GM12878 (cell line): Measurements from ENCODE around the gene KRTAP4-1. TPM values are rescaled to one million over a fixed set of nuclear protein-coding genes. Genes with fewer than 3 reads are reported as not detected.

Source experiments
- BRCA1 ChIP-seq: IDR thresholded peaks from 2 replicates; pipeline ENCODE4 v1.6.1; 2011; ENCODE audit warnings: low read depth, low read length, improper control_type of control experiment
- ESRRA ChIP-seq: IDR thresholded peaks from 2 replicates; pipeline ENCODE4 v1.6.1; 2012; ENCODE audit warnings: mild to moderate bottlenecking, low read length, improper control_type of control experiment
- FOXM1 ChIP-seq: IDR thresholded peaks from 2 replicates; pipeline ENCODE4 v1.6.1; 2012; ENCODE audit warnings: low read depth, mild to moderate bottlenecking, inconsistent platforms, low read length, moderate library complexity
- GABPA ChIP-seq: IDR thresholded peaks from 2 replicates; pipeline ENCODE4 v1.6.1; 2014; ENCODE audit warnings: antibody characterized with exemption, low read depth, mild to moderate bottlenecking, inconsistent platforms
- GATAD2B ChIP-seq: fragments of 450-650 bp; conservative IDR thresholded peaks from 2 replicates; pipeline ENCODE4 v1.6.1; 2017; ENCODE audit warnings: low read depth, mild to moderate bottlenecking, moderate library complexity
- IKZF1 ChIP-seq: fragments of 450-650 bp; conservative IDR thresholded peaks from 2 replicates; pipeline ENCODE4 v1.6.1; 2017; ENCODE audit warnings: antibody characterized with exemption, mild to moderate bottlenecking
- KAT2A ChIP-seq: conservative IDR thresholded peaks from 2 replicates; pipeline ENCODE4 v1.6.1; 2011; ENCODE audit warnings: low read depth, low read length; ENCODE audit not compliant: control insufficient read depth
- KLF5 ChIP-seq: fragments of 450-650 bp; IDR thresholded peaks from 2 replicates; pipeline ENCODE4 v1.6.1; 2014; ENCODE audit warnings: mild to moderate bottlenecking; ENCODE audit not compliant: partially characterized antibody
- LARP7 ChIP-seq: fragments of 450-650 bp; IDR thresholded peaks from 2 replicates; pipeline ENCODE4 v1.6.1; 2017; ENCODE audit warnings: mild to moderate bottlenecking
- MAX ChIP-seq: IDR thresholded peaks from 2 replicates; pipeline ENCODE4 v1.6.1; 2012; ENCODE audit warnings: low read depth, low read length, improper control_type of control experiment
- NR2C2 ChIP-seq: IDR thresholded peaks from 2 replicates; pipeline ENCODE4 v1.6.1; 2011; ENCODE audit warnings: borderline replicate concordance, low read depth; ENCODE audit not compliant: control insufficient read depth, insufficient read length
- PML ChIP-seq: IDR thresholded peaks from 2 replicates; pipeline ENCODE4 v1.6.1; 2012; ENCODE audit warnings: low read length, inconsistent platforms
- POLR2A ChIP-seq: IDR thresholded peaks from 2 replicates; pipeline ENCODE4 v1.6.1; 2011; ENCODE audit warnings: low read depth, mild to moderate bottlenecking, low read length
- POLR2AphosphoS5 ChIP-seq: IDR thresholded peaks from 2 replicates; pipeline ENCODE4 v1.6.1; 2011; ENCODE audit warnings: mild to moderate bottlenecking, low read length, inconsistent platforms
- POU2F2 ChIP-seq: IDR thresholded peaks from 3 replicates; pipeline ENCODE4 v1.6.1; 2011; ENCODE audit warnings: low read depth, mild to moderate bottlenecking, low read length, borderline replicate concordance
- RUNX3 ChIP-seq: IDR thresholded peaks from 2 replicates; pipeline ENCODE4 v1.6.1; 2012; ENCODE audit warnings: low read length, inconsistent platforms
- TCF12 ChIP-seq: IDR thresholded peaks from 2 replicates; pipeline ENCODE4 v1.6.1; 2011; ENCODE audit warnings: low read depth, mild to moderate bottlenecking, low read length
- TCF3 ChIP-seq: IDR thresholded peaks from 2 replicates; pipeline ENCODE4 v1.6.1; 2012; ENCODE audit warnings: low read depth, mild to moderate bottlenecking, low read length, borderline replicate concordance; ENCODE audit not compliant: insufficient read depth
- ZBTB33 ChIP-seq: fragments of 450-650 bp; IDR thresholded peaks from 2 replicates; pipeline ENCODE4 v1.6.1; 2017; ENCODE audit warnings: mild to moderate bottlenecking
- polyA plus RNA-seq, 11 experiments: library from polyadenylated mRNA; depleted of rRNA in 4 of 11; unstranded in 6 of 11; stranded (reverse) in 5 of 11; fragments of >200 nt; fragmentation: Nextera tagmentation in 4 of 11; fragmentation: Illumina TruSeq in 1 of 11; extraction: Ambion mirVana in 4 of 11; extraction: Trizol in 1 of 11; gene quantifications; 1 replicate in 1 of 11; 2 replicates in 10 of 11; pipeline versions ENCODE4 v1.2.1 to v1.2.3, GENCODE V29; 2011 to 2016; ENCODE audit warnings: inconsistent platforms in 2 of 11, missing spikeins in 2 of 11, low read depth in 1 of 11
- total RNA-seq, 4 experiments: library from RNA; depleted of rRNA in 3 of 4; stranded (reverse); fragments of >200 nt in 3 of 4; fragmentation: Illumina TruSeq in 1 of 4; extraction: Trizol in 1 of 4; gene quantifications; 2 replicates each; pipeline versions ENCODE4 v1.2.1 to v1.2.3, GENCODE V29; 2013 to 2021
- TF ChIP-seq, protein P1 (sequence below): IDR thresholded peaks from 2 replicates; pipeline ENCODE4 v1.6.1; 2011; ENCODE audit warnings: low read depth, mild to moderate bottlenecking, low read length, moderate library complexity, borderline replicate concordance; ENCODE audit errors: extremely low read depth
- TF ChIP-seq, protein P2 (sequence below): fragments of 450-650 bp; IDR thresholded peaks from 2 replicates; pipeline ENCODE4 v1.6.1; 2017; ENCODE audit warnings: low read depth, mild to moderate bottlenecking, moderate library complexity
- TF ChIP-seq, protein P3 (sequence below): IDR thresholded peaks from 2 replicates; pipeline ENCODE4 v1.6.1; 2012; ENCODE audit warnings: low read depth, low read length, improper control_type of control experiment
- TF ChIP-seq, protein P4 (sequence below): fragments of 450-650 bp; formaldehyde crosslinking; IDR thresholded peaks from 2 replicates; pipeline ENCODE4 v1.4.0; 2020; ENCODE audit warnings: mild to moderate bottlenecking, moderate library complexity

Gene KRTAP4-1
- total and polyA plus RNA-seq, 10 of the 15 experiments (the other 5 are each of a cell fraction or from before 2014, with no cell fraction given): not detected

- TF ChIP-seq ZBTB33: no peak
- no peak for TF ChIP-seq TCF12
- no peak for TF ChIP-seq KLF5
- TF ChIP-seq GABPA: no peak
- no peak for TF ChIP-seq POLR2AphosphoS5
- peak; percentile 83 for TF ChIP-seq RUNX3
- TF ChIP-seq POLR2A: no peak
- TF ChIP-seq KAT2A: no peak
- TF ChIP-seq, protein P1, sequence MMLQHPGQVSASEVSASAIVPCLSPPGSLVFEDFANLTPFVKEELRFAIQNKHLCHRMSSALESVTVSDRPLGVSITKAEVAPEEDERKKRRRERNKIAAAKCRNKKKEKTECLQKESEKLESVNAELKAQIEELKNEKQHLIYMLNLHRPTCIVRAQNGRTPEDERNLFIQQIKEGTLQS: no peak
- TF ChIP-seq POU2F2: no peak
- TF ChIP-seq GATAD2B: no peak
- TF ChIP-seq ESRRA: no peak
- TF ChIP-seq FOXM1: no peak
- TF ChIP-seq, protein P2, sequence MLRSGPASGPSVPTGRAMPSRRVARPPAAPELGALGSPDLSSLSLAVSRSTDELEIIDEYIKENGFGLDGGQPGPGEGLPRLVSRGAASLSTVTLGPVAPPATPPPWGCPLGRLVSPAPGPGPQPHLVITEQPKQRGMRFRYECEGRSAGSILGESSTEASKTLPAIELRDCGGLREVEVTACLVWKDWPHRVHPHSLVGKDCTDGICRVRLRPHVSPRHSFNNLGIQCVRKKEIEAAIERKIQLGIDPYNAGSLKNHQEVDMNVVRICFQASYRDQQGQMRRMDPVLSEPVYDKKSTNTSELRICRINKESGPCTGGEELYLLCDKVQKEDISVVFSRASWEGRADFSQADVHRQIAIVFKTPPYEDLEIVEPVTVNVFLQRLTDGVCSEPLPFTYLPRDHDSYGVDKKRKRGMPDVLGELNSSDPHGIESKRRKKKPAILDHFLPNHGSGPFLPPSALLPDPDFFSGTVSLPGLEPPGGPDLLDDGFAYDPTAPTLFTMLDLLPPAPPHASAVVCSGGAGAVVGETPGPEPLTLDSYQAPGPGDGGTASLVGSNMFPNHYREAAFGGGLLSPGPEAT: no peak
- TF ChIP-seq, protein P3, sequence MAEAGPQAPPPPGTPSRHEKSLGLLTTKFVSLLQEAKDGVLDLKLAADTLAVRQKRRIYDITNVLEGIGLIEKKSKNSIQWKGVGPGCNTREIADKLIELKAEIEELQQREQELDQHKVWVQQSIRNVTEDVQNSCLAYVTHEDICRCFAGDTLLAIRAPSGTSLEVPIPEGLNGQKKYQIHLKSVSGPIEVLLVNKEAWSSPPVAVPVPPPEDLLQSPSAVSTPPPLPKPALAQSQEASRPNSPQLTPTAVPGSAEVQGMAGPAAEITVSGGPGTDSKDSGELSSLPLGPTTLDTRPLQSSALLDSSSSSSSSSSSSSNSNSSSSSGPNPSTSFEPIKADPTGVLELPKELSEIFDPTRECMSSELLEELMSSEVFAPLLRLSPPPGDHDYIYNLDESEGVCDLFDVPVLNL: no peak
- TF ChIP-seq MAX: no peak
- TF ChIP-seq LARP7: no peak
- no peak for TF ChIP-seq BRCA1
- TF ChIP-seq PML: no peak
- no peak for TF ChIP-seq TCF3
- TF ChIP-seq IKZF1: no peak
- no peak for TF ChIP-seq NR2C2
- TF ChIP-seq, protein P4, sequence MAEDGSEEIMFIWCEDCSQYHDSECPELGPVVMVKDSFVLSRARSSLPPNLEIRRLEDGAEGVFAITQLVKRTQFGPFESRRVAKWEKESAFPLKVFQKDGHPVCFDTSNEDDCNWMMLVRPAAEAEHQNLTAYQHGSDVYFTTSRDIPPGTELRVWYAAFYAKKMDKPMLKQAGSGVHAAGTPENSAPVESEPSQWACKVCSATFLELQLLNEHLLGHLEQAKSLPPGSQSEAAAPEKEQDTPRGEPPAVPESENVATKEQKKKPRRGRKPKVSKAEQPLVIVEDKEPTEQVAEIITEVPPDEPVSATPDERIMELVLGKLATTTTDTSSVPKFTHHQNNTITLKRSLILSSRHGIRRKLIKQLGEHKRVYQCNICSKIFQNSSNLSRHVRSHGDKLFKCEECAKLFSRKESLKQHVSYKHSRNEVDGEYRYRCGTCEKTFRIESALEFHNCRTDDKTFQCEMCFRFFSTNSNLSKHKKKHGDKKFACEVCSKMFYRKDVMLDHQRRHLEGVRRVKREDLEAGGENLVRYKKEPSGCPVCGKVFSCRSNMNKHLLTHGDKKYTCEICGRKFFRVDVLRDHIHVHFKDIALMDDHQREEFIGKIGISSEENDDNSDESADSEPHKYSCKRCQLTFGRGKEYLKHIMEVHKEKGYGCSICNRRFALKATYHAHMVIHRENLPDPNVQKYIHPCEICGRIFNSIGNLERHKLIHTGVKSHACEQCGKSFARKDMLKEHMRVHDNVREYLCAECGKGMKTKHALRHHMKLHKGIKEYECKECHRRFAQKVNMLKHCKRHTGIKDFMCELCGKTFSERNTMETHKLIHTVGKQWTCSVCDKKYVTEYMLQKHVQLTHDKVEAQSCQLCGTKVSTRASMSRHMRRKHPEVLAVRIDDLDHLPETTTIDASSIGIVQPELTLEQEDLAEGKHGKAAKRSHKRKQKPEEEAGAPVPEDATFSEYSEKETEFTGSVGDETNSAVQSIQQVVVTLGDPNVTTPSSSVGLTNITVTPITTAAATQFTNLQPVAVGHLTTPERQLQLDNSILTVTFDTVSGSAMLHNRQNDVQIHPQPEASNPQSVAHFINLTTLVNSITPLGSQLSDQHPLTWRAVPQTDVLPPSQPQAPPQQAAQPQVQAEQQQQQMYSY (CRISPR knock-in tag): no peak
Observed at GRCh38 chr17:41176744-41177387, 7.8 kb downstream of the KRTAP4-1 start (continued).
